ENCODE measurements around the gene CMIP. TPM values are rescaled to one million over a fixed set of nuclear protein-coding genes. Genes with fewer than 3 reads are reported as not detected.

Gene CMIP
- polyA plus RNA-seq, 1 donor from 2014 or later, result 15.1 TPM

DNA sequence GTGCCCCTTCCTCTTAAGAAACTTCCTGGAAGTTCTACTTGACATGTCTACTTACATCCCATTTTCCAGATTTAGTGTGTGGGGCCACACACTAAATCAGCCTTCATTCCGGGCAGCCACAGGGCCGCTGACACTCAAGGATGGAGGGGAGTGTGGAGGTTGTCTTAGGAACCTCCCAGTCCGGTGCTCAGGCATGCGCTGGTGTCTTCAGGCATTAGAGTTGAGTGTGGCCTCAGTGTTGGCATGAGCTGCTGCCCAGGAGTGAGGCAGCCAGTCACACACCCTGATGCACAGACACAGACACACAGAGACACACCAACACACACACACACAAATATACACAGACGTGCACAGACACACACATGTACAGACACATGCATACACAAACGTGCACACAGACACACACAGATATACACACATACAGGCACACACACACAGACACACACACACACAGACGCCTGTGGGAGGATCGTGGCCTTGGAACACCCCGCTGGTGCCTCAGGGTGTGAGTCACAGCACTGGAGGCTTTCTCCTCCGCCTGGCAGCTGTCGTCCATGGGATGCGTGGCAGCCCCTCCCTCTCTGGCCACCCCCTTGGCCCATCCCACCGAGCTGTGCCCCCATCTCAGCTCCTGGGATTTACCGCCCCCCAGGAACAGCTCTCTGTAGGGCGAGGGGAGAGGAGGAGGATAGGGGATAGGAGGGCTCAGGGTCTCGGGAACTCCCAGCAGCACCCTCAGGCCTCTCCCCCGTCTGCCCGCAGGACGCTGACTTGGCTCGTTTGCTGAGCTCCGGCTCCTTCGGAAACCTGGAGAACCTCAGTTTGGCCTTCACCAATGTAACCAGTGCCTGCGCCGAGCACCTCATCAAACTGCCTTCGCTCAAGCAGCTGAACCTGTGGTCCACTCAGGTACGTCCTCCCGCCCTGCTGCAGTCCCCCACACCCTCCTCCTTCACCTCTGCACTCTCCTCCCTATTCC is 258.9 kb downstream of the CMIP start:
- Histone ChIP-seq H3K27ac (ENCODE audit: low read length) (no peak overlapping the region), H3K9me3 (ENCODE audit: low read length) (no peaks in the 10 kb centered on the region), H4K20me1 (ENCODE audit: insufficient read depth) (no peaks in the 10 kb centered on the region), H3K36me3 (ENCODE audit: insufficient read depth, low read length) (peaks cover 22% of the 10 kb centered on the region), H3K79me2 (replicated peaks; ENCODE audit: insufficient read depth, low read length) (no peaks in the 10 kb centered on the region), H3K4me2 (ENCODE audit: low read length) (no peak overlapping the region), H3K9me2 (ENCODE audit: insufficient read depth, low read length) (no peaks in the 10 kb centered on the region), H3K4me3 (ENCODE audit: low read length) (no peak overlapping the region), H3K9ac (ENCODE audit: low read length) (no peak overlapping the region), H2AFZ (ENCODE audit: low read depth, low read length) (no peak overlapping the region), H3K27me3 (ENCODE audit: insufficient read depth, low read depth, low read length) (no peaks in the 10 kb centered on the region), H3F3A (ENCODE audit: insufficient read depth, low read length, poor library complexity, severe bottlenecking) (no peaks in the 10 kb centered on the region)
- TF ChIP-seq, protein P1, sequence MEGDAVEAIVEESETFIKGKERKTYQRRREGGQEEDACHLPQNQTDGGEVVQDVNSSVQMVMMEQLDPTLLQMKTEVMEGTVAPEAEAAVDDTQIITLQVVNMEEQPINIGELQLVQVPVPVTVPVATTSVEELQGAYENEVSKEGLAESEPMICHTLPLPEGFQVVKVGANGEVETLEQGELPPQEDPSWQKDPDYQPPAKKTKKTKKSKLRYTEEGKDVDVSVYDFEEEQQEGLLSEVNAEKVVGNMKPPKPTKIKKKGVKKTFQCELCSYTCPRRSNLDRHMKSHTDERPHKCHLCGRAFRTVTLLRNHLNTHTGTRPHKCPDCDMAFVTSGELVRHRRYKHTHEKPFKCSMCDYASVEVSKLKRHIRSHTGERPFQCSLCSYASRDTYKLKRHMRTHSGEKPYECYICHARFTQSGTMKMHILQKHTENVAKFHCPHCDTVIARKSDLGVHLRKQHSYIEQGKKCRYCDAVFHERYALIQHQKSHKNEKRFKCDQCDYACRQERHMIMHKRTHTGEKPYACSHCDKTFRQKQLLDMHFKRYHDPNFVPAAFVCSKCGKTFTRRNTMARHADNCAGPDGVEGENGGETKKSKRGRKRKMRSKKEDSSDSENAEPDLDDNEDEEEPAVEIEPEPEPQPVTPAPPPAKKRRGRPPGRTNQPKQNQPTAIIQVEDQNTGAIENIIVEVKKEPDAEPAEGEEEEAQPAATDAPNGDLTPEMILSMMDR (IDR thresholded peaks at IDR 0.05; ENCODE audit: poor library complexity, severe bottlenecking), result no peak
- TF ChIP-seq TAF1 (IDR thresholded peaks at IDR 0.05; ENCODE audit: low read depth) (no peak), MXI1 (conservative IDR thresholded peaks at IDR 0.05; ENCODE audit: poor library complexity, severe bottlenecking) (no peak), RAD21 (conservative IDR thresholded peaks at IDR 0.05) (no peak), EP300 (conservative IDR thresholded peaks at IDR 0.05; ENCODE audit: poor library complexity, severe bottlenecking) (no peak)
- TF ChIP-seq, protein P2, sequence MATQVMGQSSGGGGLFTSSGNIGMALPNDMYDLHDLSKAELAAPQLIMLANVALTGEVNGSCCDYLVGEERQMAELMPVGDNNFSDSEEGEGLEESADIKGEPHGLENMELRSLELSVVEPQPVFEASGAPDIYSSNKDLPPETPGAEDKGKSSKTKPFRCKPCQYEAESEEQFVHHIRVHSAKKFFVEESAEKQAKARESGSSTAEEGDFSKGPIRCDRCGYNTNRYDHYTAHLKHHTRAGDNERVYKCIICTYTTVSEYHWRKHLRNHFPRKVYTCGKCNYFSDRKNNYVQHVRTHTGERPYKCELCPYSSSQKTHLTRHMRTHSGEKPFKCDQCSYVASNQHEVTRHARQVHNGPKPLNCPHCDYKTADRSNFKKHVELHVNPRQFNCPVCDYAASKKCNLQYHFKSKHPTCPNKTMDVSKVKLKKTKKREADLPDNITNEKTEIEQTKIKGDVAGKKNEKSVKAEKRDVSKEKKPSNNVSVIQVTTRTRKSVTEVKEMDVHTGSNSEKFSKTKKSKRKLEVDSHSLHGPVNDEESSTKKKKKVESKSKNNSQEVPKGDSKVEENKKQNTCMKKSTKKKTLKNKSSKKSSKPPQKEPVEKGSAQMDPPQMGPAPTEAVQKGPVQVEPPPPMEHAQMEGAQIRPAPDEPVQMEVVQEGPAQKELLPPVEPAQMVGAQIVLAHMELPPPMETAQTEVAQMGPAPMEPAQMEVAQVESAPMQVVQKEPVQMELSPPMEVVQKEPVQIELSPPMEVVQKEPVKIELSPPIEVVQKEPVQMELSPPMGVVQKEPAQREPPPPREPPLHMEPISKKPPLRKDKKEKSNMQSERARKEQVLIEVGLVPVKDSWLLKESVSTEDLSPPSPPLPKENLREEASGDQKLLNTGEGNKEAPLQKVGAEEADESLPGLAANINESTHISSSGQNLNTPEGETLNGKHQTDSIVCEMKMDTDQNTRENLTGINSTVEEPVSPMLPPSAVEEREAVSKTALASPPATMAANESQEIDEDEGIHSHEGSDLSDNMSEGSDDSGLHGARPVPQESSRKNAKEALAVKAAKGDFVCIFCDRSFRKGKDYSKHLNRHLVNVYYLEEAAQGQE (IDR thresholded peaks at IDR 0.05; ENCODE audit: borderline replicate concordance), result no peak

DNA sequence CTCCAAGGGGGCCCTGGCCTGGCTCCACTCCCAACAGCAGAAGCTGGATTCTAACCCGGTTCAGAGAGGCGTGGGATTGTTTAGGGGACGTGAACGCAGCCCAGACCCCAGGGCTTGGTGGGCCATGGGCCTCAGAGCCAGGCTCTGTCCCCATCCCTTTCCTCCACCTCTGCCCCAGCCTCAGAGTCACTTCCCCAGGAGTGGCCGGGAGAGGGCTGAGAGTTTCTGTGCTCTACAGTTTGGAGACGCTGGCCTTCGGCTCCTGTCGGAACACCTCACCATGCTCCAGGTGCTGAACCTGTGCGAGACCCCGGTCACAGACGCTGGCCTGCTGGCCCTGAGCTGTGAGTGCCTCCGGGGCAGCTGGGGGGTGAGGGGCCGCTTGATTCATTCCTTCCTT is 260.7 kb downstream of the CMIP start:
- H4K20me1 ChIP-seq (ENCODE audit: insufficient read depth), result no peaks in the 10 kb centered on the region
- H3K4me2 ChIP-seq (ENCODE audit: low read length), result no peak overlapping the region
- H3K36me3 ChIP-seq (ENCODE audit: insufficient read depth, low read length), result peaks cover 22% of the 10 kb centered on the region
- no peaks in the 10 kb centered on the region for H3K79me2 ChIP-seq (replicated peaks; ENCODE audit: insufficient read depth, low read length)
- no peak overlapping the region for H3K27ac ChIP-seq (ENCODE audit: low read length)
- no peaks in the 10 kb centered on the region for H3K27me3 ChIP-seq (ENCODE audit: insufficient read depth, low read depth, low read length)
- H3K9me2 ChIP-seq (ENCODE audit: insufficient read depth, low read length), result no peaks in the 10 kb centered on the region
- H3K9ac ChIP-seq (ENCODE audit: low read length), result no peak overlapping the region
- H2AFZ ChIP-seq (ENCODE audit: low read depth, low read length), result no peak overlapping the region
- TF ChIP-seq TAF1 (IDR thresholded peaks at IDR 0.05; ENCODE audit: low read depth) (no peak), POLR2AphosphoS5 (IDR thresholded peaks at IDR 0.05) (no peak), EZH2 (IDR thresholded peaks at IDR 0.05; ENCODE audit: borderline replicate concordance, insufficient read depth, low read length, poor library complexity, severe bottlenecking) (no peak), MXI1 (conservative IDR thresholded peaks at IDR 0.05; ENCODE audit: poor library complexity, severe bottlenecking) (no peak), EP300 (conservative IDR thresholded peaks at IDR 0.05; ENCODE audit: poor library complexity, severe bottlenecking) (no peak), SMC3 (conservative IDR thresholded peaks at IDR 0.05; ENCODE audit: poor library complexity) (no peak), RAD21 (conservative IDR thresholded peaks at IDR 0.05) (no peak)
- TF ChIP-seq, protein P1 (IDR thresholded peaks at IDR 0.05; ENCODE audit: poor library complexity, severe bottlenecking), result no peak
- TF ChIP-seq, protein P2 (IDR thresholded peaks at IDR 0.05; ENCODE audit: borderline replicate concordance), result no peak
- no peak overlapping the region for H3K4me3 ChIP-seq (ENCODE audit: low read length)
- no peaks in the 10 kb centered on the region for H3F3A ChIP-seq (ENCODE audit: insufficient read depth, low read length, poor library complexity, severe bottlenecking)
- H3K9me3 ChIP-seq (ENCODE audit: low read length), result no peaks in the 10 kb centered on the region
